GM10847 (cell line): Measurements from ENCODE around the gene RNF133.

Experiments
- POLR2A ChIP-seq: IDR thresholded peaks from 2 replicates; pipeline ENCODE4 v1.6.1; 2011; ENCODE audit not compliant: insufficient read length; ENCODE audit errors: extremely low read depth

The RNF133 gene

GRCh38 chr7:122699017-122699416, at the start of gene RNF133:
RNF133 (minus strand) TSS chr7:122699117; CDS start chr7:122698918, 199 bp downstream.
- TF ChIP-seq POLR2A: no peak

GRCh38 chr7:122748195-122748594, 49.3 kb upstream of the RNF133 start:
- TF ChIP-seq POLR2A: no peak

- no peak for TF ChIP-seq POLR2A
Measured at GRCh38 chr7:122746948-122747347, 48.0 kb upstream of the RNF133 start.

GRCh38 chr7:122743211-122743610, 44.3 kb upstream of the RNF133 start:
- TF ChIP-seq POLR2A: no peak

GRCh38 chr7:122738947-122739346, 40.0 kb upstream of the RNF133 start:
- no peak for TF ChIP-seq POLR2A

GRCh38 chr7:122736183-122736582, 37.3 kb upstream of the RNF133 start:
- TF ChIP-seq POLR2A: no peak

GRCh38 chr7:122727759-122728158, 28.8 kb upstream of the RNF133 start:
- no peak for TF ChIP-seq POLR2A

GRCh38 chr7:122727354-122727753, 28.4 kb upstream of the RNF133 start:
- no peak for TF ChIP-seq POLR2A

GRCh38 chr7:122726881-122727280, 28.0 kb upstream of the RNF133 start:
- TF ChIP-seq POLR2A: no peak

- no peak for TF ChIP-seq POLR2A
Measured at GRCh38 chr7:122724366-122724765, 25.4 kb upstream of the RNF133 start.

- TF ChIP-seq POLR2A: no peak
Measured at GRCh38 chr7:122719010-122719578, 20.2 kb upstream of the RNF133 start.

- no peak for TF ChIP-seq POLR2A
Measured at GRCh38 chr7:122717356-122718089, 18.6 kb upstream of the RNF133 start.

GRCh38 chr7:122715183-122715582, 16.3 kb upstream of the RNF133 start:
- no peak for TF ChIP-seq POLR2A

- TF ChIP-seq POLR2A: no peak
Measured at GRCh38 chr7:122710916-122711315, 12.0 kb upstream of the RNF133 start.

GRCh38 chr7:122709930-122710646, 11.2 kb upstream of the RNF133 start:
- no peak for TF ChIP-seq POLR2A

- TF ChIP-seq POLR2A: no peak
Measured at GRCh38 chr7:122706836-122707235, 7.9 kb upstream of the RNF133 start.
